Epithelial cell of esophagus (primary cell): ENCODE data around the gene GARRE1.

Source experiments
- DNase-seq: peaks from one replicate; pipeline ENCODE4 v3.0.0; 2010; ENCODE audit warnings: low read depth
- H3K4me3 ChIP-seq: 2 replicates; pipeline ENCODE4 v1.5.1; 2011; ENCODE audit warnings: mild to moderate bottlenecking, low read length, control low read depth
- CTCF ChIP-seq: IDR thresholded peaks from 2 replicates; pipeline ENCODE4 v1.5.1; 2011; ENCODE audit warnings: low read depth, mild to moderate bottlenecking, low read length, control low read depth, inconsistent platforms; ENCODE audit not compliant: insufficient read depth; ENCODE audit errors: missing control alignments

Gene GARRE1

GRCh38 chr19:34231439-34231838, 22.9 kb upstream of the GARRE1 start:
- no peak overlapping the region for H3K4me3 ChIP-seq
- TF ChIP-seq CTCF, result no peak
- no peak for DNase-seq

GRCh38 chr19:34232566-34233481, 21.5 kb upstream of the GARRE1 start:
- peak; percentile 82 for DNase-seq
- no peak for TF ChIP-seq CTCF
- H3K4me3 ChIP-seq, result no peak overlapping the region

GRCh38 chr19:34235425-34235940, 18.9 kb upstream of the GARRE1 start:
- no peak for DNase-seq
- H3K4me3 ChIP-seq, result no peak overlapping the region
- TF ChIP-seq CTCF, result no peak

GRCh38 chr19:34236035-34236987, 18.0 kb upstream of the GARRE1 start:
- H3K4me3 ChIP-seq, result no peak overlapping the region
- no peak for TF ChIP-seq CTCF
- no peak for DNase-seq

- H3K4me3 ChIP-seq, result no peak overlapping the region
- no peak for TF ChIP-seq CTCF
- no peak for DNase-seq
These were observed 17.1 kb upstream of the GARRE1 start for GRCh38 chr19:34237283-34237682.

GRCh38 chr19:34237939-34238338, 16.4 kb upstream of the GARRE1 start:
- no peak overlapping the region for H3K4me3 ChIP-seq
- no peak for TF ChIP-seq CTCF
- DNase-seq, result no peak
